LNCaP clone FGC (cell line): Measurements from ENCODE around the gene CFAP53.
A peak's percentile ranks its signal among the peaks of the same experiment; 100 is the strongest.

ENCODE experiments used
- DNase-seq: peaks from one replicate; pipeline ENCODE4 v3.0.0-alpha.2; 2011; ENCODE audit warnings: low read depth
- H3K4me3 ChIP-seq: 2 replicates; pipeline ENCODE4 v1.5.1; 2011; ENCODE audit warnings: mild to moderate bottlenecking, low read depth, low read length, control low read depth
- TF ChIP-seq, protein P1 (sequence below): IDR thresholded peaks from 2 replicates; pipeline ENCODE4 v1.5.1; 2012; ENCODE audit warnings: mild to moderate bottlenecking; ENCODE audit not compliant: control insufficient read depth, insufficient read depth; ENCODE audit errors: extremely low read depth

The CFAP53 gene

GRCh38 chr18:50266248-50266704 is at the start of gene CFAP53:
Gene CFAP53, minus strand, starts transcription at chr18:50266495. Its CDS starts 91 bp downstream, at chr18:50266404.
- H3K4me3 ChIP-seq, result peak within 1 kb of the TSS; percentile 73
- peak; percentile 19 for DNase-seq
- TF ChIP-seq, protein P1, sequence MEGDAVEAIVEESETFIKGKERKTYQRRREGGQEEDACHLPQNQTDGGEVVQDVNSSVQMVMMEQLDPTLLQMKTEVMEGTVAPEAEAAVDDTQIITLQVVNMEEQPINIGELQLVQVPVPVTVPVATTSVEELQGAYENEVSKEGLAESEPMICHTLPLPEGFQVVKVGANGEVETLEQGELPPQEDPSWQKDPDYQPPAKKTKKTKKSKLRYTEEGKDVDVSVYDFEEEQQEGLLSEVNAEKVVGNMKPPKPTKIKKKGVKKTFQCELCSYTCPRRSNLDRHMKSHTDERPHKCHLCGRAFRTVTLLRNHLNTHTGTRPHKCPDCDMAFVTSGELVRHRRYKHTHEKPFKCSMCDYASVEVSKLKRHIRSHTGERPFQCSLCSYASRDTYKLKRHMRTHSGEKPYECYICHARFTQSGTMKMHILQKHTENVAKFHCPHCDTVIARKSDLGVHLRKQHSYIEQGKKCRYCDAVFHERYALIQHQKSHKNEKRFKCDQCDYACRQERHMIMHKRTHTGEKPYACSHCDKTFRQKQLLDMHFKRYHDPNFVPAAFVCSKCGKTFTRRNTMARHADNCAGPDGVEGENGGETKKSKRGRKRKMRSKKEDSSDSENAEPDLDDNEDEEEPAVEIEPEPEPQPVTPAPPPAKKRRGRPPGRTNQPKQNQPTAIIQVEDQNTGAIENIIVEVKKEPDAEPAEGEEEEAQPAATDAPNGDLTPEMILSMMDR, result no peak

DNA sequence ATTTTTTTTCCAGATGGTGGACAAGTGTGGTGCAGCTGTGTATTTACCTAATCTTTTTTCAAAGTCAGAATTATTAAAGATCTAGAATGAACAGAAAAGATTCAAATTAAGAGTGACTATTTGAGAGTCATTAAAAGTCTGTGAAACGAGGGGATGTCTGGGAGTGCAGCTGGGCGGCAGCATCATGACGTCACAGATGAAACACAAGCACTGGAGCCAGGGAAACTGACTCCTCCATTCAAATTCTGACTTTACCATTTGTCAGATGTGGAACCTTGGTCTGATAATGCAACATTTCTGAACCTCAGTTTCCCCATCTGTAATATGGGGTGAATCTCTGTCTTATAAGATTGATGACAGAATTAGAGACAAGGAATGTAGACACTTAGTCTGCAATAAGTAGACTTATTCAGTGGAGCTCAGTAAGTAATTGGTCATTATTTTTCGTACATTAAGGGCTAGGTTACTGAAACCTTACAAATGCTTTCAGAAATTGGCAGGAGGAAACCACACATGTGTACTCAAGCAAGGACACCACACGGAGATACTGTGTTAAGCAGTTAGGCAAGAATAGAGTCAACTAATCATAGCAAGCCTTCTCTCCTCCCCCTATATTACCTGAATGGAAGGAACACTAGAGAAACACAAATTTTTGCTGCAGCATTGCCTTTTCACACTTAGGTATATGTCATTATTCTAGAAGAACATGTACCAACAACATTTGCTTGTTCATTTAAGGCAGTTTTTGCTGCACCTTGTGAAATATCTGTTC is 49.0 kb upstream of the CFAP53 start:
- TF ChIP-seq, protein P1, result no peak
- H3K4me3 ChIP-seq, result no peak overlapping the region

DNA sequence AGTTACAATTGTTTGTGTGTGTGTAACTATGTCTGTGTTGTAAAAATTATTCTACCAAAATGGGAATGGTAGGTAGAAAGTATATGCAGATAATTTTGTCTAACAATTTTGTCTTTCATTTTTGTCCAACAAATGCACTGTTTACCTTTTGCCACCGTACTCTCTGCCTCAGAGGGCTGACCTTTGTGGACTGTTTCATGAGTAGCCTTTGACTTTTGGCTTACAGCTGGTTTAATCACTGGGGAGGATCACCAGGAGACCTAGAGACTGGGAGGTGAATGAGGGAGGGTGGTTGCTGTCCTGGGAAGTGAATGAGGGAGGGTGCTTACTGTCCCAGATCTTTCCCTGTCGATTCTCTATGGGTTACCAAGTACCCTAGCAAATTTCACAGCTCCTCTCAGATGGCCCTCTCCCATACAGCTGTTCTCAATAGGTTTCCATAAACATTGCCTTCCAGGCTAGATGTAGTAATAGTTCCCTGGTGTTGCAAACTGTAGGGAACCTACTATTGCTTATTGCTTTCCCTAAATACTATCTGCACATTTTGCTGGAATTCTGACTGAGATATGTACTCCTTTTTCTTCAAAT is 47.7 kb upstream of the CFAP53 start:
- no peak overlapping the region for H3K4me3 ChIP-seq
- TF ChIP-seq, protein P1, result no peak
- no peak for DNase-seq

More for the DNA sequence above, 49.0 kb upstream of the CFAP53 start:
- DNase-seq, result no peak

DNA sequence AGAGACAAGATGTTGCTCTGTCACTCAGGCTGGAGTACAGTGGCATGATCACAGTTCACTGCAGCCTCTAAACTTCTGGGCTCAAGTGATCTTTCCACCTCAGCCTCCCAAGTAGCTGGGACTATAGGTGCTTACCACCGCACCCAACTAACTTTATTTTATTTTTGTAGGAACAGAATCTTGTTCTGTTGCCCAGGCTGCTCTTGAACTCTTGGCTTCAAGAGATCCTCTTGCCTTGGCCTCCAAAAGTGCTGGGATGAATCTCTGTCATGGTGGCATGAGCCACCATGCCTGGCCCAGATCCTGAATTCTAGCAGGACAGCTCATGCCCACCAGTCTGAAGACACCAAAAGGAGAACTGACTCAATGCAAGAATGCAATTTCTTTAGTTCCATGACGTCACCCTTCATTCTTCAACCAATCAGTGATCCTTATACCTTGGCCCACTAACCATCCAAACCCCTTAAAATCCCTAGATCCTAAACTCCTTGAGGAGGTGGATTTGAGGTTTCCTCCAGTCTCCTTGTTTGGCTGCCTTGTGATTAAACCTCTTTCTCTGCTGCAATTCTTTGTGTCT is 46.8 kb upstream of the CFAP53 start:
- no peak overlapping the region for H3K4me3 ChIP-seq
- DNase-seq, result no peak
- TF ChIP-seq, protein P1, result no peak

DNA sequence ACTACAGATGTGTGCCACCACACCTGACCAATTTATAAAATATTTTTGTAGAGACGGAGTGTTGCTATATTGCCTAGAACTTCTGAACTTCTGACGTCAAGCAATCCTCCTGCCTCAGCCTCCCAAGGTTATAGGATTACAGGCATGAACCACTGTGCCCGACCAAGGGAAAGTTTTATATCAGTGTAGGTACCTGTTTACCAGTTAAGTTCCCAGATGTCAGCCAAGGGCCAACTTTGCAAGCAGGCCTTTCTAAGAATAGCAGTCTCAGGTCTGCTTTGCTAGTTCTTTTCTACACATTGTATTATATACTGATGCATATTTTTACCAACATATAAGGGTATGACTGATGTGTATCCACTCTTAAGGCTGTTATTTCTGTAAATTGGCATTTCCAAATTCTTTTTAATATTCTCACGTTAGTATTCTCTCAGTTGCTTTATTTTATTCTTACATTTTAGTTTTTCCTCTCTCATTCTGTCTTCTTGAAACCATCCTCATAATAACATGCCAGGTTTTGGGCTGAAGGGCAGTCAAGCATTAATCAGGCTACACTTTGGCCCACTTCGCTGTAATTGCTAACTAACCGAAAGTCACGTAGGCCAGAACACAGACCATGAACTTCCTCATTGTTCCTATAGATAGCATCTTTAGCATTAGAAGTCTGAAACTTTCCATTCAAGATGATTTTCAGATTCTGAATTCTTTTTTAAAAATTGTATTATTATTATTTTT is 46.2 kb upstream of the CFAP53 start:
- TF ChIP-seq, protein P1, result no peak
- DNase-seq, result no peak
- no peak overlapping the region for H3K4me3 ChIP-seq

GRCh38 chr18:50311650-50312049 is 45.4 kb upstream of the CFAP53 start:
- TF ChIP-seq, protein P1, result no peak
- no peak overlapping the region for H3K4me3 ChIP-seq
- no peak for DNase-seq
